H1 (cell line): Measurements from ENCODE around the gene ESRRB.

Experiments
- CEBPB ChIP-seq: IDR thresholded peaks from 2 replicates; pipeline ENCODE4 v1.6.1; 2012; ENCODE audit warnings: low read depth, low read length
- CHD2 ChIP-seq: IDR thresholded peaks from 2 replicates; pipeline ENCODE4 v1.6.1; 2012; ENCODE audit warnings: low read length, improper control_type of control experiment
- EGR1 ChIP-seq: IDR thresholded peaks from 2 replicates; pipeline ENCODE4 v1.6.1; 2011; ENCODE audit warnings: low read depth, low read length, borderline replicate concordance
- EZH2 ChIP-seq: fragments of 200-600 bp; sonication (generic); IDR thresholded peaks from 2 replicates; pipeline ENCODE4 v1.7.1; 2012; ENCODE audit warnings: low read depth, mild to moderate bottlenecking, moderate library complexity, low read length, inconsistent platforms; ENCODE audit not compliant: severe bottlenecking
- MAFK ChIP-seq: IDR thresholded peaks from 2 replicates; pipeline ENCODE4 v1.6.1; 2012; ENCODE audit warnings: low read depth, mild to moderate bottlenecking, improper control_type of control experiment, low read length
- POLR2A ChIP-seq, 2 experiments: IDR thresholded peaks; 1 replicate in 1 of 2; 2 replicates in 1 of 2; pipeline ENCODE4 v1.6.1; 2011; ENCODE audit warnings: low read depth in 2 of 2, low read length in 2 of 2, mild to moderate bottlenecking in 2 of 2; ENCODE audit errors: control extremely low read depth in 1 of 2
- POLR2AphosphoS5 ChIP-seq: IDR thresholded peaks from 2 replicates; pipeline ENCODE4 v1.6.1; 2011; ENCODE audit warnings: low read depth, low read length
- RXRA ChIP-seq: IDR thresholded peaks from 2 replicates; pipeline ENCODE4 v1.6.1; 2011; ENCODE audit warnings: low read depth, mild to moderate bottlenecking, low read length, moderate library complexity; ENCODE audit not compliant: insufficient read depth
- SIN3A ChIP-seq, 2 experiments: IDR thresholded peaks in 1 of 2; conservative IDR thresholded peaks in 1 of 2; 2 replicates each; pipeline ENCODE4 v1.6.1; 2011 to 2012; ENCODE audit warnings: low read length in 2 of 2, improper control_type of control experiment in 1 of 2, low read depth in 1 of 2, mild to moderate bottlenecking in 1 of 2
- TEAD4 ChIP-seq: IDR thresholded peaks from 2 replicates; pipeline ENCODE4 v1.6.1; 2012; ENCODE audit warnings: low read depth, low read length, inconsistent platforms, mixed read lengths
- YY1 ChIP-seq: IDR thresholded peaks from 2 replicates; pipeline ENCODE4 v1.6.1; 2011; ENCODE audit warnings: low read depth, mild to moderate bottlenecking, low read length
- TF ChIP-seq, protein P1 (sequence below), 3 experiments: IDR thresholded peaks; 1 replicate in 2 of 3; 2 replicates in 1 of 3; pipeline versions ENCODE4 v1.5.1 to v1.6.1; 2011; ENCODE audit warnings: low read length in 3 of 3, mild to moderate bottlenecking in 3 of 3, inconsistent platforms in 2 of 3, low read depth in 1 of 3, moderate library complexity in 1 of 3; ENCODE audit not compliant: insufficient read depth in 1 of 3; ENCODE audit errors: control extremely low read depth in 1 of 3
- TF ChIP-seq, protein P2 (sequence below): IDR thresholded peaks from 2 replicates; pipeline ENCODE4 v1.6.1; 2012; ENCODE audit warnings: low read length, inconsistent platforms

DNA sequence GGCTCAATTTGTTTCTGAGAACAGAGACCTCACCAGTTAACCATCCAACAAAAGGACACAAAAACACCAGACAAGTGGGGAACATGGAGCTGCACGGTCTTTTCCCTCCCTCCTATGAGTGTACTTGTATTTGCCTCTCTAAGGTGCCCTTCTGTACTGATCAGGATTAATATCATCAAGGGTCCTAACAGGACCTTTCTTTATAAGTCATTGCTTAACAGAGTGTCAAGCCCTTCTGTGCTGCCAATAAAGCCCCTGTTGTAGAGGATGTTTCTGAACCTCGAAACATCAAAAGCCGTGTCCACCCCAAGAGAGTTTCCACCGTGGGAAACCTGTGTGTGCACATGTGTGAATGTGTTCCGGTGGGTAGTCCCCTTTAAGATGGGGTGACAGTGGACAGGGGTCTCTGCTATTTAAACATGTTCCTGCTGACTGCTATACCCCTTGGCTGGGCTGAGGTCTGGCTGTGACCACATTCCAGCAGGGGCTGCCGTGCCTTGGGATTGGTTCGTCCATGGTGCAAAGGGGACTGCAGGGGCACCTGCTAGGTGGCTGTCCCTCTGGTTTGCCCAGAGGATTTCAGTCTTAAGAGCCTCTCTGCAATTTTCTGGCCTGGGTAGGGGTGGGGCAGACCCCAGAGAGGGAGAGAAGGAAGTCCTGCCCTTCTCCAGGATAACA lies 6.0 kb downstream of the ESRRB start:
- TF ChIP-seq SIN3A (conservative IDR thresholded peaks at IDR 0.05 in 1 of 2, IDR thresholded peaks at IDR 0.05 in 1 of 2; ENCODE audit: low read depth in 1 of 2, low read length in 2 of 2) = no peak
- TF ChIP-seq, protein P1, sequence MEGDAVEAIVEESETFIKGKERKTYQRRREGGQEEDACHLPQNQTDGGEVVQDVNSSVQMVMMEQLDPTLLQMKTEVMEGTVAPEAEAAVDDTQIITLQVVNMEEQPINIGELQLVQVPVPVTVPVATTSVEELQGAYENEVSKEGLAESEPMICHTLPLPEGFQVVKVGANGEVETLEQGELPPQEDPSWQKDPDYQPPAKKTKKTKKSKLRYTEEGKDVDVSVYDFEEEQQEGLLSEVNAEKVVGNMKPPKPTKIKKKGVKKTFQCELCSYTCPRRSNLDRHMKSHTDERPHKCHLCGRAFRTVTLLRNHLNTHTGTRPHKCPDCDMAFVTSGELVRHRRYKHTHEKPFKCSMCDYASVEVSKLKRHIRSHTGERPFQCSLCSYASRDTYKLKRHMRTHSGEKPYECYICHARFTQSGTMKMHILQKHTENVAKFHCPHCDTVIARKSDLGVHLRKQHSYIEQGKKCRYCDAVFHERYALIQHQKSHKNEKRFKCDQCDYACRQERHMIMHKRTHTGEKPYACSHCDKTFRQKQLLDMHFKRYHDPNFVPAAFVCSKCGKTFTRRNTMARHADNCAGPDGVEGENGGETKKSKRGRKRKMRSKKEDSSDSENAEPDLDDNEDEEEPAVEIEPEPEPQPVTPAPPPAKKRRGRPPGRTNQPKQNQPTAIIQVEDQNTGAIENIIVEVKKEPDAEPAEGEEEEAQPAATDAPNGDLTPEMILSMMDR (IDR thresholded peaks at IDR 0.05; ENCODE audit: control extremely low read depth in 1 of 3, insufficient read depth in 1 of 3, low read depth in 1 of 3, low read length in 3 of 3) = no peak
- no peak for TF ChIP-seq TEAD4
- TF ChIP-seq, protein P2, sequence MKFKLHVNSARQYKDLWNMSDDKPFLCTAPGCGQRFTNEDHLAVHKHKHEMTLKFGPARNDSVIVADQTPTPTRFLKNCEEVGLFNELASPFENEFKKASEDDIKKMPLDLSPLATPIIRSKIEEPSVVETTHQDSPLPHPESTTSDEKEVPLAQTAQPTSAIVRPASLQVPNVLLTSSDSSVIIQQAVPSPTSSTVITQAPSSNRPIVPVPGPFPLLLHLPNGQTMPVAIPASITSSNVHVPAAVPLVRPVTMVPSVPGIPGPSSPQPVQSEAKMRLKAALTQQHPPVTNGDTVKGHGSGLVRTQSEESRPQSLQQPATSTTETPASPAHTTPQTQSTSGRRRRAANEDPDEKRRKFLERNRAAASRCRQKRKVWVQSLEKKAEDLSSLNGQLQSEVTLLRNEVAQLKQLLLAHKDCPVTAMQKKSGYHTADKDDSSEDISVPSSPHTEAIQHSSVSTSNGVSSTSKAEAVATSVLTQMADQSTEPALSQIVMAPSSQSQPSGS = no peak
- TF ChIP-seq CEBPB = no peak
- no peak for TF ChIP-seq RXRA
- TF ChIP-seq YY1 = no peak
- TF ChIP-seq EGR1 = no peak
- no peak for TF ChIP-seq CHD2
- no peak for TF ChIP-seq MAFK
- TF ChIP-seq EZH2 = no peak
- TF ChIP-seq POLR2AphosphoS5 = no peak
- TF ChIP-seq POLR2A (IDR thresholded peaks at IDR 0.05; ENCODE audit: control extremely low read depth in 1 of 2, low read depth in 2 of 2, low read length in 2 of 2) = no peak
